Measurements from ENCODE around the gene FAM163B. TPM values are rescaled to one million over a fixed set of nuclear protein-coding genes. Genes with fewer than 3 reads are reported as not detected.

Gene FAM163B
- total and polyA plus RNA-seq, 2 experiments from 2014 or later: 0.60 to 1.3 TPM

GRCh38 chr9:133655701-133656100, 46.5 kb upstream of the FAM163B start (continued):
- no peak for TF ChIP-seq ZNF462 (CRISPR knock-in tag; IDR thresholded peaks at IDR 0.05)
- TF ChIP-seq ZNF114 (CRISPR knock-in tag; IDR thresholded peaks at IDR 0.05): no peak
- no peak for TF ChIP-seq EZH2phosphoT487 (IDR thresholded peaks at IDR 0.05; ENCODE audit: unreplicated experiment)

GRCh38 chr9:133654736-133655657, 45.8 kb upstream of the FAM163B start:
- Mint-ChIP-seq H3K27me3 (ENCODE audit: insufficient read depth, low read depth, poor library complexity) (peaks cover 14% of the 10 kb centered on the region), H3K4me1 (peaks cover 22% of the 10 kb centered on the region), H3K36me3 (ENCODE audit: low read depth) (no peaks in the 10 kb centered on the region), H3K4me3 (no peak overlapping the region), H3K27ac (no peak overlapping the region; the same call in 1 of the 2 replicates), H3K9me3 (no peaks in the 10 kb centered on the region)
- H3K4me3 ChIP-seq: no peak overlapping the region
- DNase-seq (ENCODE audit: low spot score) (no peak), ATAC-seq (no peak)
- no peaks in the 10 kb centered on the region for H3K27me3 ChIP-seq (ENCODE audit: insufficient read depth)
- no peaks in the 10 kb centered on the region for H4K20me1 ChIP-seq (replicated peaks; ENCODE audit: insufficient read depth)
- H3K4me1 ChIP-seq (ENCODE audit: insufficient read depth): no peaks in the 10 kb centered on the region
- no peak overlapping the region for H2AFZ ChIP-seq
- no peak overlapping the region for H3K27ac ChIP-seq (ENCODE audit: low read depth)
- H3K79me2 ChIP-seq (replicated peaks; ENCODE audit: insufficient read depth): no peaks in the 10 kb centered on the region
- no peak overlapping the region for H3K4me2 ChIP-seq
- no peaks in the 10 kb centered on the region for H3K36me3 ChIP-seq (ENCODE audit: insufficient read depth)
- H3K9me2 ChIP-seq (ENCODE audit: insufficient read depth): no peaks in the 10 kb centered on the region
- no peaks in the 10 kb centered on the region for H3F3A ChIP-seq (replicated peaks; ENCODE audit: low read depth)
- TF ChIP-seq CTCF (conservative IDR thresholded peaks at IDR 0.05; ENCODE audit: low read depth in 2 of 2): no peak
- no peak for TF ChIP-seq STAT1 (IDR thresholded peaks at IDR 0.05; ENCODE audit: unreplicated experiment)
- no peak for TF ChIP-seq EZH2phosphoT487 (IDR thresholded peaks at IDR 0.05; ENCODE audit: unreplicated experiment)
- no peak for TF ChIP-seq NANOG (IDR thresholded peaks at IDR 0.05; ENCODE audit: borderline replicate concordance)
- no peak for TF ChIP-seq ZNF114 (CRISPR knock-in tag; IDR thresholded peaks at IDR 0.05)
- TF ChIP-seq REST (IDR thresholded peaks at IDR 0.05; ENCODE audit: unreplicated experiment): no peak
- no peak for TF ChIP-seq JUNB (IDR thresholded peaks at IDR 0.05; ENCODE audit: unreplicated experiment)
- TF ChIP-seq POLR2AphosphoS5 (IDR thresholded peaks at IDR 0.05; ENCODE audit: low read depth): no peak
- no peak for TF ChIP-seq CREB1 (CRISPR knock-in tag; IDR thresholded peaks at IDR 0.05; ENCODE audit: low read depth)
- TF ChIP-seq ZNF331 (CRISPR knock-in tag; IDR thresholded peaks at IDR 0.05; ENCODE audit: low read depth): no peak
